IPS DF 6.9 (cell line): ENCODE measurements around the gene SNX5.

ENCODE experiments used
- DNase-seq: peaks from one replicate; pipeline ENCODE4 v3.0.0-alpha.2; 2013; ENCODE audit warnings: low read depth, low spot score
- H3K27ac ChIP-seq: one replicate; pipeline ENCODE4 v1.5.1; 2013; ENCODE audit warnings: low read length, control low read depth
- H3K27me3 ChIP-seq: 2 replicates; pipeline ENCODE4 v1.6.1; 2013; ENCODE audit warnings: mild to moderate bottlenecking, low read length; ENCODE audit not compliant: control insufficient read depth, insufficient read depth
- H3K36me3 ChIP-seq: 2 replicates; pipeline ENCODE4 v1.6.1; 2013; ENCODE audit warnings: low read length; ENCODE audit not compliant: control insufficient read depth, insufficient read depth
- H3K4me1 ChIP-seq: 2 replicates; pipeline ENCODE4 v1.6.1; 2013; ENCODE audit warnings: low read length; ENCODE audit not compliant: control insufficient read depth, insufficient read depth
- H3K4me3 ChIP-seq: 2 replicates; pipeline ENCODE4 v1.5.1; 2013; ENCODE audit warnings: mild to moderate bottlenecking, low read length
- H3K9me3 ChIP-seq: 2 replicates; pipeline ENCODE4 v1.6.1; 2013; ENCODE audit warnings: low read length, inconsistent platforms; ENCODE audit not compliant: control insufficient read depth, insufficient read depth
- WGBS: extraction: QIAGEN DNeasy Blood & Tissue Kit; methylation state at CpG from one replicate; pipeline ENCODE4 v1.1.7; 2013; ENCODE audit warnings: mixed read lengths, missing lambda C conversion rate; ENCODE audit not compliant: insufficient read length, insufficient coverage; 5-methylcytosine and 5-hydroxymethylcytosine counted together

Gene SNX5

GRCh38 chr20:17940224-17940971, 28.2 kb downstream of the SNX5 start:
- peaks cover 7% of the 10 kb centered on the region for H3K4me1 ChIP-seq
- no peak overlapping the region for H3K4me3 ChIP-seq
- H3K9me3 ChIP-seq, result no peaks in the 10 kb centered on the region
- H3K27ac ChIP-seq, result no peak overlapping the region
- peaks cover 13% of the 10 kb centered on the region; the same call in 1 of the 2 replicates for H3K36me3 ChIP-seq
- no CpG with 5 or more reads among the region's 6 CpGs for WGBS
- H3K27me3 ChIP-seq, result no peaks in the 10 kb centered on the region
- DNase-seq, result no peak

DNA sequence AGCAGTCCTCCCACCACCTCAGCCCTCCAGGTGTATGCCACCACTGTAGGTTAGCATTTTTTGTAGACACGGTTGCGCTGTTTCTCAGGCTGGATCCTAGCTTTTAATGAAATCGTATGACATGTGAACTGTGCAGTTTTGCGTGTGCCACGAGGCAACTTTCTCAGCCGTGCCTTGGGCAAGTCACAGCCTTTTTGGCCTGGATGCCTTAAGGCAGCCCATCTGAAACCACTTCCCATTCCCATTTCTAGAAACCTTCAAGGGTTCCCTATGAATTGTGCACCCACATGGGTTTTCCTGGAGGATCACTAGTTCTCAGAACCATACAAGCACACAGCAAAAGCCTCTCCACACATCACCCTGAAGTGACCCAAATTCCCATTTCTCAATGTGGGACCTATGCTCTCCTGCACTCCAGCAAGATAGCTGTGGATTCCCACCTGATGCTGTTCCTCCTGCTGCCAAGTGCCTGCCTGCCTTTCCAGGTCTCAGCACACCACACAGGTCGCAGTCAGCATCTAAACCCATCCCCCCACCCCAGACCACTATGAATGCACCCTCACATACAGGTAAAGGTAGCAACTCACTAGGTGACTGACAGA, 28.9 kb downstream of the SNX5 start:
- Histone ChIP-seq H3K4me3 (no peak overlapping the region), H3K27ac (no peak overlapping the region), H3K9me3 (no peaks in the 10 kb centered on the region), H3K4me1 (peaks cover 8% of the 10 kb centered on the region), H3K36me3 (peaks cover 8% of the 10 kb centered on the region; the same call in 1 of the 2 replicates), H3K27me3 (0 out of 2 replicates have a peak, but pooled peaks cover 2% of the 10 kb centered on the region)
- WGBS, result no CpG with 5 or more reads among the region's 7 CpGs
- no peak for DNase-seq

GRCh38 chr20:17938871-17939619, 29.5 kb downstream of the SNX5 start:
- DNase-seq, result peak; percentile 78
- Histone ChIP-seq H3K4me1 (peaks cover 9% of the 10 kb centered on the region), H3K27me3 (0 out of 2 replicates have a peak, but pooled peaks cover 2% of the 10 kb centered on the region), H3K9me3 (no peaks in the 10 kb centered on the region), H3K4me3 (no peak overlapping the region), H3K36me3 (peaks cover 8% of the 10 kb centered on the region; the same call in 1 of the 2 replicates), H3K27ac (no peak overlapping the region)
- no CpG with 5 or more reads among the region's 13 CpGs for WGBS

- no peak overlapping the region for H3K4me3 ChIP-seq
- no peaks in the 10 kb centered on the region for H3K36me3 ChIP-seq
- H3K27ac ChIP-seq, result no peak overlapping the region
- H3K4me1 ChIP-seq, result peaks cover 14% of the 10 kb centered on the region
- 0 out of 2 replicates have a peak, but pooled peaks cover 3% of the 10 kb centered on the region for H3K27me3 ChIP-seq
- no peaks in the 10 kb centered on the region for H3K9me3 ChIP-seq
- DNase-seq, result no peak
- no CpG with 5 or more reads among the region's 19 CpGs for WGBS
These were observed 31.5 kb downstream of the SNX5 start for GRCh38 chr20:17936761-17937732.

- WGBS, result no CpG with 5 or more reads among the region's 8 CpGs
- Histone ChIP-seq H3K27ac (no peak overlapping the region), H3K9me3 (no peaks in the 10 kb centered on the region), H3K4me3 (no peak overlapping the region), H3K36me3 (no peaks in the 10 kb centered on the region), H3K27me3 (0 out of 2 replicates have a peak, but pooled peaks cover 3% of the 10 kb centered on the region), H3K4me1 (peaks cover 14% of the 10 kb centered on the region)
- no peak for DNase-seq
These were observed 32.3 kb downstream of the SNX5 start for GRCh38 chr20:17936286-17936760.

DNA sequence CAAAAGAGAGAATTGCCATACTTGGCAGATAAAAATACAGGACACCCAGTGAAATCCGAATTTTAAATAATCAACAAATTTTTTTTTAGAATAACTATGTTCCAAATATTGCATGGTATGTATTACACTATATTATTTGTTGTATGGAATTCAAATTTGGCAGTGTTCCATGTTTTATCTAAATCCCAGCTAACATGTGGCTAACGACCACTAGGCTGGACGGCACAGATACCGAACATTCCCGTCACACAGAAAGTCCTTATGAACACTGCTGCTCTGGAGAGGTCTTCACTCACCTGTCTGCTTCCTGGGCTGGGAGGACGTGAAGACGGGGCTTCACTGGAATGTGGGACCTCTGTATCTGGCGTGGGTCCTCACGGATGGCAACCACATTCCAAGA, 32.8 kb downstream of the SNX5 start:
- Histone ChIP-seq H3K27ac (no peak overlapping the region), H3K9me3 (no peaks in the 10 kb centered on the region), H3K27me3 (0 out of 2 replicates have a peak, but pooled peaks cover 3% of the 10 kb centered on the region), H3K4me1 (peaks cover 14% of the 10 kb centered on the region), H3K4me3 (no peak overlapping the region), H3K36me3 (no peaks in the 10 kb centered on the region)
- WGBS, result no CpG with 5 or more reads among the region's 9 CpGs
- no peak for DNase-seq

DNA sequence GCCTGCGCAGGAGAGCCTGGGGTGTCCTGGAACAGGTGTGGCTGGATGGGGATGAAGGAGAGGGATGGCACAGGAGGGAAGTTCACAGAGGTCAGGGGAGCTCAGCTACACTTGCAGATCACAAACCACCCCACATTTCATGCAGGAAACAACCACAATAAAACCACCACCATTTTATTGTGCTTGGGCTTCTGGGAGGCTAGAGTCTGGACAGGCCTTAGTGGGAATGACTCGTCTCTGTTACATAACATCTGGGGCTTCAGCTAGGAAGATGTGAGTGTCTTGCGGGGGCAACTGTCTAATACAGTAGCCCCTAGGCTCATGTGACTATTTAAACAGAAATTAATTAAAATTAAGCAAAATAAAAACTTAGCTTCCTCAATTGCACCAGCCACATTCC, 33.4 kb downstream of the SNX5 start:
- Histone ChIP-seq H3K4me1 (peaks cover 14% of the 10 kb centered on the region), H3K36me3 (no peaks in the 10 kb centered on the region), H3K27ac (no peak overlapping the region), H3K9me3 (no peaks in the 10 kb centered on the region), H3K27me3 (0 out of 2 replicates have a peak, but pooled peaks cover 3% of the 10 kb centered on the region), H3K4me3 (no peak overlapping the region)
- DNase-seq, result no peak
- no CpG with 5 or more reads among the region's 3 CpGs for WGBS

DNA sequence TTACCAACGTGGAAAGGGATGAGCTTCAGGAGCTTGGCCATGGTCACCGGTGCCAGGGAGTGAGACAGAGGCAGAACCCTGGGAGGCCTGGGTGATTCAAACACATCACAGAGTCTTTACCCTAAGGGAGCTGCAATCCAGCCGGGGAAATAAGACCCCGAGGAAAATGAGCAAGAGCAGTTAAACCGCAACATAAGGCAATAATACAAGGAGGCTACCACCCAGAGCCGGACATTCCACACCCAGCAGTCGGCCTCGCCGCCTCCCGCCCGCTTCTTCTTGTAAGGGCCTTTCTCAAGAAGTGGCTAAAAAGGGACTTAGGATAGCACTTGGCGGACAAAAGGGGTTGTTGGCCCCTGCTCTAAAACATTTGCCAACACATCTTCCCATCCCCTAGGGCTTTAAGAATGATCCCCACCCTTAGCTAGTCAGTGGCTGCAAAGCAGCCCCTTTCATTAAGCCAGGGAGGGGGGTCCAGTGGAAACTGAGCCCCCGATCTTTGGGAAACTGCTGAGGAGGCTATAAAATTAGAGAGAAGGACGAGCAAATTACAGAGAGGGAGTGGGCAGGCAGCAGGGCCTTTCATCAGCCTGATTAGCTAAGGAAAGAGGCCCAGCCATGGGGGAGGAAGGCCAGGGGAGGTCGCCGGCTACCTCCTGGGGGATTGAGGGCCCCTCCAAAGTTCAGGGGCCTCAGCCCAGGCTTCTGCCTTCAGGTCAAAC, 34.3 kb downstream of the SNX5 start:
- Histone ChIP-seq H3K4me1 (peaks cover 16% of the 10 kb centered on the region), H3K27me3 (0 out of 2 replicates have a peak, but pooled peaks cover 3% of the 10 kb centered on the region), H3K9me3 (no peaks in the 10 kb centered on the region), H3K27ac (no peak overlapping the region), H3K36me3 (no peaks in the 10 kb centered on the region), H3K4me3 (no peak overlapping the region)
- no CpG with 5 or more reads among the region's 16 CpGs for WGBS
- no peak for DNase-seq

- Histone ChIP-seq H3K27me3 (0 out of 2 replicates have a peak, but pooled peaks cover 3% of the 10 kb centered on the region), H3K36me3 (no peaks in the 10 kb centered on the region), H3K9me3 (no peaks in the 10 kb centered on the region), H3K4me3 (no peak overlapping the region), H3K4me1 (peaks cover 13% of the 10 kb centered on the region), H3K27ac (no peak overlapping the region)
- no CpG with 5 or more reads among the region's 5 CpGs for WGBS
- DNase-seq, result no peak
These were observed 34.9 kb downstream of the SNX5 start for GRCh38 chr20:17933711-17934110.
